GM12878 (cell line): ENCODE measurements around the gene NEK5.

Experiments
- CTCF ChIP-seq, 3 experiments: IDR thresholded peaks in 2 of 3; conservative IDR thresholded peaks in 1 of 3; 2 replicates each; pipeline ENCODE4 v1.5.1; 2011; ENCODE audit warnings: low read depth in 3 of 3, low read length in 3 of 3, mild to moderate bottlenecking in 3 of 3, control low read depth in 2 of 3, moderate library complexity in 2 of 3, inconsistent platforms in 1 of 3, mixed read lengths in 1 of 3; ENCODE audit not compliant: control insufficient read depth in 2 of 3, insufficient read depth in 1 of 3; ENCODE audit errors: extremely low read depth in 1 of 3
- EP300 ChIP-seq, 2 experiments: fragments of 150-350 bp in 1 of 2; IDR thresholded peaks; 2 replicates each; pipeline ENCODE4 v1.6.1; 2011 to 2012; ENCODE audit warnings: low read depth in 2 of 2, low read length in 2 of 2, borderline replicate concordance in 1 of 2, improper control_type of control experiment in 1 of 2, inconsistent platforms in 1 of 2; ENCODE audit not compliant: control insufficient read depth in 1 of 2
- EZH2 ChIP-seq: IDR thresholded peaks from 2 replicates; pipeline ENCODE4 v1.6.1; 2012; ENCODE audit warnings: low read depth, mild to moderate bottlenecking, control low read depth, inconsistent platforms, low read length, borderline replicate concordance; ENCODE audit not compliant: control insufficient read depth
- IKZF1 ChIP-seq: fragments of 450-650 bp; conservative IDR thresholded peaks from 2 replicates; pipeline ENCODE4 v1.6.1; 2017; ENCODE audit warnings: antibody characterized with exemption, mild to moderate bottlenecking
- JUNB ChIP-seq: IDR thresholded peaks from 2 replicates; pipeline ENCODE4 v1.6.1; 2016; ENCODE audit warnings: antibody characterized with exemption, mild to moderate bottlenecking
- MAX ChIP-seq: IDR thresholded peaks from 2 replicates; pipeline ENCODE4 v1.6.1; 2012; ENCODE audit warnings: low read depth, low read length, improper control_type of control experiment
- NBN ChIP-seq: fragments of 450-650 bp; IDR thresholded peaks from 2 replicates; pipeline ENCODE4 v1.6.1; 2016
- NKRF ChIP-seq: fragments of 450-650 bp; conservative IDR thresholded peaks from 2 replicates; pipeline ENCODE4 v1.6.1; 2017; ENCODE audit warnings: mild to moderate bottlenecking, moderate library complexity
- TCF3 ChIP-seq: IDR thresholded peaks from 2 replicates; pipeline ENCODE4 v1.6.1; 2012; ENCODE audit warnings: low read depth, mild to moderate bottlenecking, low read length, borderline replicate concordance; ENCODE audit not compliant: insufficient read depth
- ZNF24 ChIP-seq: fragments of 450-650 bp; IDR thresholded peaks from 2 replicates; pipeline ENCODE4 v1.6.1; 2017; ENCODE audit warnings: antibody characterized with exemption, mild to moderate bottlenecking
- ZSCAN29 ChIP-seq: fragments of 450-650 bp; IDR thresholded peaks from 2 replicates; pipeline ENCODE4 v1.6.1; 2017; ENCODE audit warnings: mild to moderate bottlenecking, moderate library complexity

DNA sequence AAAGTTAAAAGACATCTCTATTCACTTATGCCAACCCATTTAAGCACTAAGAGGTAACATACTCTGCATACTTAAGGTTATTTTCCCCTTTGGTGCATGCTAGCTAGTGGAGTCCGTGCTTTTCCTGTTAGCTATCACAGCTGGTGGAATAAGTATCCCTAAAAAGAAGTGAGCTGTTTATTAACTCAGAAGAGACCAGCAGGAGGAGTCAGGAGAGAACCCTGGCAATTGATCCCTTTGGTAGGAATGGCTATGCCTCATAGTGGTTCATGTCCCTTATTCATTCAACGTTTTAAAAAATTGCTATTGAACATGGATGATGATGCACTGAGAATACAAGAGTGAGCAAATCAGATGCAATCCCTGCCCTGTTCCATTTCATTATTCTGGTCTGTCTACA lies 12.4 kb upstream of the NEK5 start:
- no peak for TF ChIP-seq NBN
- no peak for TF ChIP-seq TCF3
- no peak for TF ChIP-seq EP300 (IDR thresholded peaks at IDR 0.05; ENCODE audit: borderline replicate concordance in 1 of 2, control insufficient read depth in 1 of 2, low read depth in 2 of 2, low read length in 2 of 2)
- TF ChIP-seq JUNB = no peak
- TF ChIP-seq MAX = no peak
- no peak for TF ChIP-seq ZNF24
- TF ChIP-seq CTCF (IDR thresholded peaks at IDR 0.05 in 2 of 3, conservative IDR thresholded peaks at IDR 0.05 in 1 of 3; ENCODE audit: control insufficient read depth in 2 of 3, extremely low read depth in 1 of 3, insufficient read depth in 1 of 3, low read depth in 3 of 3, low read length in 3 of 3) = no peak
- no peak for TF ChIP-seq EZH2
- no peak for TF ChIP-seq ZSCAN29
- no peak for TF ChIP-seq NKRF
- no peak for TF ChIP-seq IKZF1
